ENCODE measurements around the gene ANKRD30B.
"Not testable (repeated sequence)": the region's sequence is repeated elsewhere in the genome, so short reads cannot be mapped to it uniquely, and the experiment has no call there.

Gene ANKRD30B

DNA sequence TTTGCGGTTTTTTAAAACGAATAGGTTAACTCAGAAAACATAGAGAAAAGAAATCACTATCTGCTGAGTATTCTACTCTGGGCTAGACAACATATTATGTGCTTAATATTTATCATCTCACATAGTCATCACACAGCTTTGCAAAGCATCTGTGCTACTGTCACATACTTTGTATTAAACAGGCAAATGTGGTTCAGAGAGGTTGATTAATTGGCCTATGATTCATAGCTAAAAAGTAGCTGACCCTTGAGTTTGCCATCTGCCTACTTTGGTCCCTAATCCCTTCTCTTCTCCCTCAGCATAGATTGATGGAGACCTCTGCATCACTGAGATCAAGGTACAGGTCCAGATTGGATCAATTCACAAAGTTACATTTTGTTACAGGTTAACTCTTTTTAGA is 21.4 kb downstream of the ANKRD30B start:
- no peaks in the 10 kb centered on the region for H3K27me3 ChIP-seq (ENCODE audit: control insufficient read depth in 1 of 2, insufficient read depth in 2 of 2, low read length in 2 of 2)
- no peaks in the 10 kb centered on the region for H3K4me1 ChIP-seq (ENCODE audit: insufficient read depth, low read length)
- no peaks in the 10 kb centered on the region for H3K36me3 ChIP-seq (ENCODE audit: insufficient read depth, low read length)
- H3K9ac ChIP-seq (ENCODE audit: low read length): no peak overlapping the region
- H3K9me3 ChIP-seq (ENCODE audit: low read length): no peaks in the 10 kb centered on the region
- H3K27ac ChIP-seq (ENCODE audit: low read depth, low read length): no peak overlapping the region
- H3K4me3 ChIP-seq (ENCODE audit: low read depth in 1 of 2, low read length in 2 of 2): no peak overlapping the region

DNA sequence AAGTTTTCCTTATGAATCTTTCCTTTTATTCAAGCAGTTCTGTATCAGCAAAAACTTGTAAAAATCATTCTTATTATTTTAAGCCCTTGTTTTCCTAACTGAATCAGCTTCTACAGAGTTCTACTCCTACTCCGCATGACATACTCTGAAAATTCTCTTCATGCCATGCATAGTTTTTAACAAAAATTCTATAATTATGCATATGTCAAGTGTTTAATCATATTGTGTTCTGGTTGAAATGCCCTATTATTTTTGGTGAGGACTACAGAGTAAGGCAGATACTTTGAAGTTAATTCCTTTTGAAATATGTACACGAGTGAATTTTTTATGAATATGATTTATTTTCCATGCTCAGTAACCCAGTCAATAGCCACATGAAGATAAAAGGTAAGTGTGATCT is 28.8 kb downstream of the ANKRD30B start:
- H3K27ac ChIP-seq (ENCODE audit: low read depth, low read length): no peak overlapping the region
- no peaks in the 10 kb centered on the region for H3K4me1 ChIP-seq (ENCODE audit: insufficient read depth, low read length)
- H3K36me3 ChIP-seq (ENCODE audit: insufficient read depth, low read length): no peaks in the 10 kb centered on the region
- H3K9ac ChIP-seq (ENCODE audit: low read length): no peak overlapping the region
- H3K9me3 ChIP-seq (ENCODE audit: low read length): no peaks in the 10 kb centered on the region
- H3K4me3 ChIP-seq (ENCODE audit: low read depth in 1 of 2, low read length in 2 of 2): no peak overlapping the region
- H3K27me3 ChIP-seq (ENCODE audit: control insufficient read depth in 1 of 2, insufficient read depth in 2 of 2, low read length in 2 of 2): no peaks in the 10 kb centered on the region

DNA sequence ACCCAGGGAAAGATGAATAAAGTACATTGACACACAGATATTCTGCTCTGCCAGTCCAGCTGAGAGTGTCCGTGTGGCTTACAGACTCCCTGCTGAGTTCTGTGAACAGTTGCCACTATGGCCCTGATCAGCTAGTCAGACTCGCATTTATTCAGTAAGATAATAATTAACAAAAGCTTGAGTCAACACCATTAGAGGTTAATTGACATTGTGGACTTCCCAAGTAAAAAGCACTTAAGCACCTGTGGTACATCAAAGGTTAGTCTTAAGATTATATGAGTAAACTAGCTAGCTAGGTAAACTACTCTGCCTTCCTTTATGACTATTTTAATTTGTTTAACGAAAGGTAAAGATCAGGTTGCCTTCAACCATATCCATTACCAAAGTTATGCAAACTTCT is 33.7 kb downstream of the ANKRD30B start:
- Histone ChIP-seq H3K4me3 (ENCODE audit: low read depth in 1 of 2, low read length in 2 of 2) (no peak overlapping the region), H3K9me3 (ENCODE audit: low read length) (no peaks in the 10 kb centered on the region), H3K36me3 (ENCODE audit: insufficient read depth, low read length) (no peaks in the 10 kb centered on the region), H3K4me1 (ENCODE audit: insufficient read depth, low read length) (no peaks in the 10 kb centered on the region), H3K27me3 (ENCODE audit: control insufficient read depth in 1 of 2, insufficient read depth in 2 of 2, low read length in 2 of 2) (no peaks in the 10 kb centered on the region), H3K9ac (ENCODE audit: low read length) (no peak overlapping the region), H3K27ac (ENCODE audit: low read depth, low read length) (no peak overlapping the region)

DNA sequence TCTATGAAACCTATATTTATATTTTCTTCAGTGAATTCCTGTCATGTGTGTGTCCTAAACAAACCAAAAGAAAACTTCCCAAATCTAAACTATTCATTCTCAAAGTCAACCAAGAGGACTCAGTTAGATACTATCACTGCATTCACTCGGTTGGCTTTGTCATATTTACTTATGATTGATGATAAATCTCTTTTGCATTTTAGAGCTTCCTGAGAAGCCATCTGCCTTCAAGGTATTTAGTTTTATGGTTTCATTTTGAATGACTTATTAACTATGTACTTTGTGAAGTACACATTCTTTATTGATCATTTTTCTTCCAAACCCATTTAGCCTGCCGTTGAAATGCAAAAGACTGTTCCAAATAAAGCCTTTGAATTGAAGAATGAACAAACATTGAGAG is 36.2 kb downstream of the ANKRD30B start:
- H3K9me3 ChIP-seq (ENCODE audit: low read length): no peaks in the 10 kb centered on the region
- H3K9ac ChIP-seq (ENCODE audit: low read length): no peak overlapping the region
- H3K4me1 ChIP-seq (ENCODE audit: insufficient read depth, low read length): no peaks in the 10 kb centered on the region
- no peak overlapping the region for H3K27ac ChIP-seq (ENCODE audit: low read depth, low read length)
- H3K36me3 ChIP-seq (ENCODE audit: insufficient read depth, low read length): no peaks in the 10 kb centered on the region
- no peak overlapping the region for H3K4me3 ChIP-seq (ENCODE audit: low read depth in 1 of 2, low read length in 2 of 2)
- H3K27me3 ChIP-seq (ENCODE audit: control insufficient read depth in 1 of 2, insufficient read depth in 2 of 2, low read length in 2 of 2): no peaks in the 10 kb centered on the region

DNA sequence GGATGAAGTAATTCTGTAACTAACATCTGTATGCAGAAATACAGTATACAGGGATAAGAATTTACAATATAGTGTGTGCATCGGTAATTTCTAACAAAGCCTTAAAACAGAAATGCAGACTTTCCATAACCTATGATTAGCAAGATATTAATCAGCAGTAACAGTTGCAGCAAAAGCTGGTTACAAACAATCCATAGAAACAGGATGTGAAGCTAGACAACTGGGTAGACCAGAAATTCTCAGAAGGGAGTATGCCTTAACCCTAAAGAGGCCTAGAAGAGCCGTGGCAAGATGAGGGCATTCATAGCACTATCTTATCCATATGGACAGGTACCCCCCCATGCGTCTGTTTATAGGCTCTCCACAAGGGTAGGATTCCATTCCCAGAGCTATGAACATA is 48.9 kb downstream of the ANKRD30B start:
- not testable (repeated sequence) for H3K27ac ChIP-seq (ENCODE audit: low read depth, low read length); H3K36me3 ChIP-seq (ENCODE audit: insufficient read depth, low read length); H3K4me1 ChIP-seq (ENCODE audit: insufficient read depth, low read length); H3K27me3 ChIP-seq (ENCODE audit: control insufficient read depth in 1 of 2, insufficient read depth in 2 of 2, low read length in 2 of 2); H3K9me3 ChIP-seq (ENCODE audit: low read length); H3K4me3 ChIP-seq (ENCODE audit: low read depth in 1 of 2, low read length in 2 of 2); H3K9ac ChIP-seq (ENCODE audit: low read length)

DNA sequence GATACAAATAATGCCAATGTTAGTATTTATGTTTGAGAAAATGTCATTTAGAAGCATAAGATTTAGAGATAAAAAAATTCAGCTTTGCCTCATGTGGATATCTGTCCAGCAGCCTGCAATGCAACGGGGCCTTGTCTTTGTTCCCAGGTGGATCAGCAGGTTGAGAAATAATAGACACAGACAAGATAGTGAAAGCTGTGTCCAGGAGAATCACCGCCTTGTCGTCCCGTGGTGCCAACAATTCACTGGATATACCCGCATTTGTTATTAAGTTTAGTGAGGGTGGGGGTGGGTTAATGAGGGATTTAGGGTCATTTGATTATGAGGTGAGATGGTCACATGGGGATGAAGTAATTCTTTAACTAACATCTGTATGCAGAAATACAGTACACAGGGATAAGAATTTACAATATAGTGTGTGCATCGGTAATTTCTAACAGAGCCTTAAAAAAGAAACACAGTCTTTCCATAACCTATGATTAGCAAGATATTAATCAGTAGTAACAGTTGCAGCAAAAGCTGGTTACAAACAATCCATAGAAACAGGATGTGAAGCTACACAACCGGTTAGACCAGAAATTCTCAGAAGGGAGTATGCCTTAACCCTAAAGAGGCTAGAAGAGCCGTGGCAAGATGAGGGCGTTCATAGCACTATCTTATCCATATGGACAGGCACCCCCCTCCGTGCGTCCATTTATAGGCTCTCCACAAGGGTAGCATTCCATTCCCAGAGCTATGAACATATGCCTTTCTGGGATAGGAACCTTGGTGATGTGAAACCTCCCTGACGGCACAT is 50.2 kb downstream of the ANKRD30B start:
- not testable (repeated sequence) for H3K9me3 ChIP-seq (ENCODE audit: low read length); H3K9ac ChIP-seq (ENCODE audit: low read length); H3K27ac ChIP-seq (ENCODE audit: low read depth, low read length); H3K27me3 ChIP-seq (ENCODE audit: control insufficient read depth in 1 of 2, insufficient read depth in 2 of 2, low read length in 2 of 2); H3K36me3 ChIP-seq (ENCODE audit: insufficient read depth, low read length); H3K4me3 ChIP-seq (ENCODE audit: low read depth in 1 of 2, low read length in 2 of 2); H3K4me1 ChIP-seq (ENCODE audit: insufficient read depth, low read length)

DNA sequence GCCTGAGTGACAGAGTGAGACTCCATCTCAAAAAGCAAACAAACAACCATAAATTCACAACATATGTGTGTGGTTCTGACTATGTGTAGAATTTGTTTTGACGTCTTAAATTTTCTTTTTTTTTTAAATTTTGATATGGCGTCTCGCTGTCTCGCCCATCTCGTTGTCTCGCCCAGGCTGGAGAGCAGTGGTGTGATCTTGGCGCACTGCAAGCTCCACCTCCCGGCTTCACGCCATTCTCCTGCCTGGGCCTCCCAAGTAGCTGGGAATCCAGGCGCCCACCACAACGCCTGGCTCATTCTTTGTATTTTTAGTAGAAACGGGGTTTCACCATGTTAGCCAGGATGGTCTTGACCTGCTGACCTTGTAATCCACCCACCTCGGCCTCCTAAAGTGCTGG is 63.1 kb downstream of the ANKRD30B start:
- H3K9ac ChIP-seq (ENCODE audit: low read length); H3K4me3 ChIP-seq (ENCODE audit: low read depth in 1 of 2, low read length in 2 of 2); H3K27me3 ChIP-seq (ENCODE audit: control insufficient read depth in 1 of 2, insufficient read depth in 2 of 2, low read length in 2 of 2); H3K4me1 ChIP-seq (ENCODE audit: insufficient read depth, low read length); H3K27ac ChIP-seq (ENCODE audit: low read depth, low read length); H3K36me3 ChIP-seq (ENCODE audit: insufficient read depth, low read length); H3K9me3 ChIP-seq (ENCODE audit: low read length): not testable (repeated sequence)

DNA sequence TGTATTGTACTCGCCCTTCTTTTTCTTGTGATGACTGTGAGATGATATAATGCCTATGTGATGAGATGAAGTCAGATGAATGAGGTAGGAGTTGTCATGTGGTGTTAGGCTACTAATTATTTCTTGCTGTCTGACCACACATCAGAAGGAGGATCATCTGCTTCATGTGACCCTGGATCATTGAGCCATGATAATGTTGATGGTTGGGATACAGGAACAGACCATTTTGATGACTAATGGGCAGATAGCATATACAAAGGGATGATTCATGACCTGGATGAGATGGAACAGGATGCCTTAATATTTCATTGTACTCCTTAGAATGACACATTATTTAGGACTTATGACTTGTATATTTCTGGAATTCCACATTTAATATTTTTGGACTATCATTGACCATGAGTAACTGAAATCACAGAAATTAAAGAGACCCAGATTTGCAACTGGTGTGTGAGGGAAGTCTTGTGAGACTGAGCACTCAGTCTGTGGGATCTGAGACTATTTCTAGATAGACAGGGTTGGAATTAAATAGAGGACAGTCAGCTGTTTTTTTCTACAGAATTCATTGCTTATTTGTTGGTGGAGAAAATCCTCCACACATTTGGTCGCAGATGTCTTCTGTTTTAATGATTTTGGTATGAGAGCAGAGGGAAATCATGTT is 79.1 kb downstream of the ANKRD30B start:
- not testable (repeated sequence) for H3K9me3 ChIP-seq (ENCODE audit: low read length); H3K4me1 ChIP-seq (ENCODE audit: insufficient read depth, low read length); H3K9ac ChIP-seq (ENCODE audit: low read length); H3K4me3 ChIP-seq (ENCODE audit: low read depth in 1 of 2, low read length in 2 of 2); H3K36me3 ChIP-seq (ENCODE audit: insufficient read depth, low read length); H3K27me3 ChIP-seq (ENCODE audit: control insufficient read depth in 1 of 2, insufficient read depth in 2 of 2, low read length in 2 of 2); H3K27ac ChIP-seq (ENCODE audit: low read depth, low read length)

DNA sequence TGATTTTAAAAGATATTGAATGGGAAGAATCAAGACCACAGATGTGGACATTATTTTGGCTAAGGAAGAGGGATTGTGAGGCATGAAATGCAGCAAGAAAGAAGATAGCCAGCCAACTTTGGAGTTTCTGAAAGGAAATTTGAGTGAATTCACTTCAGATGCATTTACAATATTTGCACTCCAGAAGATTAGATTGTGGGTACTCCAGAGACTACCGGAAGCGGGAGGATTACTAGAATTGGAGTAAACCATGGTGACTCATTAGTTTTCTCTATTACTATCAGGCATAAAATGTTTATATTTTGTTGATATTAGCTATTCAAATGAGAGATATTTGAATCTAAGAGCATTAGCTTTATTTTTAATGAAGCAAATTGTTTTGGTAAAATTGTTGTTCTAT is 93.6 kb downstream of the ANKRD30B start:
- H3K9me3 ChIP-seq (ENCODE audit: low read length); H3K27ac ChIP-seq (ENCODE audit: low read depth, low read length); H3K27me3 ChIP-seq (ENCODE audit: control insufficient read depth in 1 of 2, insufficient read depth in 2 of 2, low read length in 2 of 2); H3K4me3 ChIP-seq (ENCODE audit: low read depth in 1 of 2, low read length in 2 of 2); H3K9ac ChIP-seq (ENCODE audit: low read length); H3K4me1 ChIP-seq (ENCODE audit: insufficient read depth, low read length); H3K36me3 ChIP-seq (ENCODE audit: insufficient read depth, low read length): not testable (repeated sequence)

DNA sequence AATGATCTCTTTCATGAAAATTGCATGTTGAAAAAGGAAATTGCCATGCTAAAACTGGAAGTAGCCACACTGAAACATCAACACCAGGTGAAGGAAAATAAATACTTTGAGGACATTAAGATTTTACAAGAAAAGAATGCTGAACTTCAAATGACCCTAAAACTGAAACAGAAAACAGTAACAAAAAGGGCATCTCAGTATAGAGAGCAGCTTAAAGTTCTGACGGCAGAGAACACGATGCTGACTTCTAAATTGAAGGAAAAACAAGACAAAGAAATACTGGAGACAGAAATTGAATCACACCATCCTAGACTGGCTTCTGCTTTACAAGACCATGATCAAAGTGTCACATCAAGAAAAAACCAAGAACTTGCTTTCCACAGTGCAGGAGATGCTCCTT is 103.6 kb downstream of the ANKRD30B start:
- not testable (repeated sequence) for H3K36me3 ChIP-seq (ENCODE audit: insufficient read depth, low read length); H3K9ac ChIP-seq (ENCODE audit: low read length); H3K27ac ChIP-seq (ENCODE audit: low read depth, low read length); H3K9me3 ChIP-seq (ENCODE audit: low read length); H3K4me3 ChIP-seq (ENCODE audit: low read depth in 1 of 2, low read length in 2 of 2); H3K4me1 ChIP-seq (ENCODE audit: insufficient read depth, low read length); H3K27me3 ChIP-seq (ENCODE audit: control insufficient read depth in 1 of 2, insufficient read depth in 2 of 2, low read length in 2 of 2)

DNA sequence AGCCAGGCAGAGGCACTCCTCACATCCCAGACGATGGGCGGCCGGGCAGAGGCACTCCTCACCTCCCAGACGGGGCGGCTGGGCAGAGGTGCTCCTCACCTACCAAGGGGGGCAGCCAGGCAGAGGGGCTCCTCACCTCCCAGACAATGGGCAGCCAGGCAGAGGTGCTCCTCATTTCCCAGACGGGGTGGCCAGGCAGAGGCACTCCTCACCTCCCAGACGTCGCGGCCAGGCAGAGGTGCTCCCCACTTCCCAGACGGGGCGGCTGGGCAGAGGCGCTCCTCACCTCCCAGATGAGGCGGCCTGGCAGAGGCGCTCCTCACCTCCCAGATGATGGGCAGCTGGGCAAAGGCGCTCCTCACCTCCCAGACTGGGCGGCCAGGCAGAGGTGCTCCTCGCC is 107.7 kb downstream of the ANKRD30B start:
- not testable (repeated sequence) for H3K27me3 ChIP-seq (ENCODE audit: control insufficient read depth in 1 of 2, insufficient read depth in 2 of 2, low read length in 2 of 2); H3K27ac ChIP-seq (ENCODE audit: low read depth, low read length); H3K9ac ChIP-seq (ENCODE audit: low read length); H3K9me3 ChIP-seq (ENCODE audit: low read length); H3K36me3 ChIP-seq (ENCODE audit: insufficient read depth, low read length); H3K4me3 ChIP-seq (ENCODE audit: low read depth in 1 of 2, low read length in 2 of 2); H3K4me1 ChIP-seq (ENCODE audit: insufficient read depth, low read length)

DNA sequence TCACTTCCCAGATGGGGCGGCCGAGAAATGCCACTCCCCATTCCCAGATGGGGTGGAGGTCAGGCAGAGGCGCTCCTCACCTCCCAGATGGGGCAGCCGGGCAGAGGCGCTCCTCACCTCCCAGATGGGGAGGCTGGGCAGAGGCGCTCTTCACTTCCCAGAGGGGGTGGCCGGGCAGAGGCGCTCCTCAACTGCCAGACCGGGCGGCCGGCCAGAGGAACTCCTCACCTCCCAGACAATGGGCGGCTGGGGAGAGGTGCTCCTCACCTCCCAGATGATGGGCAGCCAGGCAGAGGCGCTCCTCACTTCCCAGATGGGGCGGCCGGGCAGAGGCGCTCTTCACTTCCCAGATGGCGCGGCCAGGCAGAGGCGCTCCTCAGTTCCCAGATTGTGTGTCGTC is 108.3 kb downstream of the ANKRD30B start:
- H3K9me3 ChIP-seq (ENCODE audit: low read length); H3K4me3 ChIP-seq (ENCODE audit: low read depth in 1 of 2, low read length in 2 of 2); H3K27me3 ChIP-seq (ENCODE audit: control insufficient read depth in 1 of 2, insufficient read depth in 2 of 2, low read length in 2 of 2); H3K36me3 ChIP-seq (ENCODE audit: insufficient read depth, low read length); H3K9ac ChIP-seq (ENCODE audit: low read length); H3K27ac ChIP-seq (ENCODE audit: low read depth, low read length); H3K4me1 ChIP-seq (ENCODE audit: insufficient read depth, low read length): not testable (repeated sequence)
